Glutamatergic neuron (in vitro differentiated cells): ENCODE data around the gene OR1L8. TPM values are rescaled to one million over a fixed set of nuclear protein-coding genes. Genes with fewer than 3 reads are reported as not detected.
"Not testable (repeated sequence)": the region's sequence is repeated elsewhere in the genome, so short reads cannot be mapped to it uniquely, and the experiment has no call there.

ENCODE experiments used
- DNase-seq: peaks from one replicate; pipeline ENCODE4 v3.0.0; 2022
- H3K27ac Mint-ChIP-seq: one replicate; pipeline ENCODE4 v1.8.0; 2020; ENCODE audit warnings: mild to moderate bottlenecking, mixed read lengths, inconsistent platforms; ENCODE audit not compliant: unreplicated experiment
- H3K27me3 Mint-ChIP-seq: one replicate; pipeline ENCODE4 v1.8.0; 2020; ENCODE audit warnings: mild to moderate bottlenecking, moderate library complexity, mixed read lengths, inconsistent platforms; ENCODE audit not compliant: unreplicated experiment
- H3K36me3 Mint-ChIP-seq: one replicate; pipeline ENCODE4 v1.8.0; 2020; ENCODE audit warnings: mild to moderate bottlenecking, mixed read lengths, inconsistent platforms; ENCODE audit not compliant: unreplicated experiment
- H3K4me1 Mint-ChIP-seq: one replicate; pipeline ENCODE4 v1.8.0; 2020; ENCODE audit warnings: mild to moderate bottlenecking, low read depth, mixed read lengths, inconsistent platforms; ENCODE audit not compliant: unreplicated experiment
- H3K4me3 Mint-ChIP-seq: one replicate; pipeline ENCODE4 v1.8.0; 2020; ENCODE audit warnings: mild to moderate bottlenecking, mixed read lengths, inconsistent platforms; ENCODE audit not compliant: unreplicated experiment
- H3K9me3 Mint-ChIP-seq: one replicate; pipeline ENCODE4 v1.8.0; 2020; ENCODE audit warnings: mild to moderate bottlenecking, moderate library complexity, mixed read lengths, inconsistent platforms; ENCODE audit not compliant: unreplicated experiment
- CTCF ChIP-seq: fragments of 200-600 bp; sonication (generic); IDR thresholded peaks from one replicate; pipeline ENCODE4 v1.5.0; 2021; ENCODE audit not compliant: partially characterized antibody, unreplicated experiment
- total RNA-seq: library from RNA; stranded (reverse); fragmentation: NEBNext Ultra II Directional; extraction: Animal tissue kit (Norgen Biotek cat#: 25700); gene quantifications from one replicate; pipeline ENCODE4 v1.2.1, GENCODE V29; 2021; ENCODE audit not compliant: unreplicated experiment

The OR1L8 gene
- total RNA-seq, 1 donor from 2014 or later = not detected

DNA sequence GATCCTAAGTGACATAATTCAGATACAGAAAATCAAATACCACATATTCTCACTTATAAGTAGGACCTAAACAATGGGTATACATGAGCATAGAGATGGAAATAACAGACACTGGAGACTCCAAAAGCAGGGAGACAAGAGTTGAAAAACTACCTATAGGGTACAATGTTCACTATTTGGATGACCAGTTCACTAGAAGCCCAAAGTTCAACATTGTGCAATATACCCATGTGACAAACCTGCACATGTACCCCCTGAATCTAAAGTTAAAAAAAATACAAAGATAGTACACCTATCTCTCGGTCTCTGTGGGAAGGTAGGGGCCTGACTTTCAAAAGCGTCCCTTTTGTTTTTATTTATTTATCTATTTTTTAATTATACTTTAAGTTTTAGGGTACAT is 44.4 kb downstream of the OR1L8 start:
- no peaks in the 10 kb centered on the region for H3K36me3 Mint-ChIP-seq
- H3K27ac Mint-ChIP-seq = no peak overlapping the region
- no peak overlapping the region for H3K4me3 Mint-ChIP-seq
- no peaks in the 10 kb centered on the region for H3K27me3 Mint-ChIP-seq
- H3K9me3 Mint-ChIP-seq = peaks cover 2% of the 10 kb centered on the region
- TF ChIP-seq CTCF = no peak
- no peaks in the 10 kb centered on the region for H3K4me1 Mint-ChIP-seq
- DNase-seq = no peak

DNA sequence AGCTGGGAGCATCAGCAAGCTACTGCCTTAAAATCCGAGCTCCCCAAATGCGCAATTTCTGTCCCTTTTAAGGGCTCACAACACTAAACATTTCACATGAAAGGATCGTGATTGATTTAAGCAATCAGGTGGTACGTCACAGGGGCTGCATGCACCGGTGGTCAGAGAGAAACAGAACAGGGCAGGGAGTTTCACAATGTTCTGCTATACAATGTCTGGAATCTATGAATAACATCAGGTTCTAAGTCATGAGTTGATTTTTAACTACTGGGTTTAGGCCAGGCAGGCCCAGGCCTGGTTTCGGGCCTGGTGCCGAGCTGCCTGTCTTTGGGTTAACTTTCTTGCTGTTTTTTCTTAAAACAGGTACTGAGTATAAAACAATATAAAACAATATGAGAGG is 46.1 kb downstream of the OR1L8 start:
- H3K9me3 Mint-ChIP-seq, H3K27me3 Mint-ChIP-seq: not testable (repeated sequence)

DNA sequence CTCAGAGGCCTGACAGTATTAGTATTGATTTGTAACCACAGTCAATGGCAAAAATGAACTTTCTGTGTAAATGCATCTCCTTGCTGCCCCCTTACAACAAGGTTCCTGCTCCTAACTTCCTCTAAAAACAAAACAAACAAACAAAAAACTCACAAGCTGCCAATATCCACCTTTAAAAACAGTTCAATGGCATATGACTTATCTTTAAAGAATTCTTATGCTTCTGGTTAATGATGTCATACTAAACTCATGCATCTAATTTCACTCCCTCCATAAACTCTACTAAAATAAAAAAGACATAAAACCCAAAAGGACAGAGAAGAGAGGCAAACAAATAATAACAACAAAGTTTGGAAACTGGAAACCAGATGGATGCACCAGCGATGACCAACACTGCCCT is 47.0 kb downstream of the OR1L8 start:
- TF ChIP-seq CTCF = no peak
- H3K27me3 Mint-ChIP-seq = peaks cover 2% of the 10 kb centered on the region
- no peak overlapping the region for H3K4me3 Mint-ChIP-seq
- H3K27ac Mint-ChIP-seq = no peak overlapping the region
- H3K9me3 Mint-ChIP-seq = peaks cover 5% of the 10 kb centered on the region
- DNase-seq = no peak
- H3K4me1 Mint-ChIP-seq = no peaks in the 10 kb centered on the region
- no peaks in the 10 kb centered on the region for H3K36me3 Mint-ChIP-seq

More for the DNA sequence above, 46.1 kb downstream of the OR1L8 start:
- DNase-seq, H3K27ac Mint-ChIP-seq, H3K4me3 Mint-ChIP-seq, H3K4me1 Mint-ChIP-seq, H3K36me3 Mint-ChIP-seq: not testable (repeated sequence)

- H3K9me3 Mint-ChIP-seq, H3K36me3 Mint-ChIP-seq, H3K4me1 Mint-ChIP-seq, H3K27ac Mint-ChIP-seq, H3K27me3 Mint-ChIP-seq, DNase-seq, H3K4me3 Mint-ChIP-seq: not testable (repeated sequence)
Observed at GRCh38 chr9:122531157-122531556, 52.0 kb downstream of the OR1L8 start.

GRCh38 chr9:122527193-122527592 is 56.0 kb downstream of the OR1L8 start, which contains the start of gene OR1N1:
TSS of gene OR1N1 (minus strand) at chr9:122527293. CDS start at chr9:122527293, 0 bp downstream.
- Mint-ChIP-seq H3K27ac (no peak within 1 kb of the TSS), H3K4me1 (no peaks in the 10 kb centered on the region), H3K27me3 (peaks cover 3% of the 10 kb centered on the region), H3K36me3 (no peaks in the 10 kb centered on the region), H3K9me3 (peaks cover 1% of the 10 kb centered on the region), H3K4me3 (no peak within 1 kb of the TSS)
- DNase-seq = no peak
- TF ChIP-seq CTCF = no peak

GRCh38 chr9:122526602-122527001 is 56.6 kb downstream of the OR1L8 start:
- peaks cover 1% of the 10 kb centered on the region for H3K9me3 Mint-ChIP-seq
- H3K4me3 Mint-ChIP-seq = no peak overlapping the region
- no peak overlapping the region for H3K27ac Mint-ChIP-seq
- peaks cover 3% of the 10 kb centered on the region for H3K27me3 Mint-ChIP-seq
- no peaks in the 10 kb centered on the region for H3K4me1 Mint-ChIP-seq
- no peak for TF ChIP-seq CTCF
- no peaks in the 10 kb centered on the region for H3K36me3 Mint-ChIP-seq
- no peak for DNase-seq
